Lung (tissue), 16 donors: ENCODE data around the gene TIFAB. TPM values are rescaled to one million over a fixed set of nuclear protein-coding genes. Genes with fewer than 3 reads are reported as not detected.
"Not testable (repeated sequence)": the region's sequence is repeated elsewhere in the genome, so short reads cannot be mapped to it uniquely, and the experiment has no call there.

Experiments
- ATAC-seq: fragments of 200-7000 bp; cut with Tn5 transposase; one replicate; pipeline ENCODE4 v1.9.1; 2020; ENCODE audit warnings: moderate number of reproducible peaks; ENCODE audit not compliant: insufficient read depth, low FRiP score
- DNase-seq, 3 donors: peaks; one replicate each; pipeline ENCODE4 v3.0.0-alpha.2; 2013 to 2017
- H3K27ac ChIP-seq, 2 donors: one replicate each; pipeline ENCODE4 v1.5.1; 2013; ENCODE audit warnings: mild to moderate bottlenecking in 2 of 2, moderate library complexity in 2 of 2, control low read depth in 1 of 2, inconsistent platforms in 1 of 2, low read depth in 1 of 2, low read length in 1 of 2
- H3K27me3 ChIP-seq, 3 donors: one replicate each; pipeline ENCODE4 v1.5.1; 2013; ENCODE audit warnings: low read length in 2 of 3; ENCODE audit not compliant: control insufficient read depth in 3 of 3, insufficient read depth in 3 of 3
- H3K36me3 ChIP-seq, 4 donors: one replicate each; pipeline ENCODE4 v1.5.1; 2013; ENCODE audit warnings: low read length in 4 of 4, mild to moderate bottlenecking in 1 of 4, moderate library complexity in 1 of 4; ENCODE audit not compliant: control insufficient read depth in 4 of 4, insufficient read depth in 4 of 4
- H3K4me1 ChIP-seq, 5 donors: one replicate each; pipeline ENCODE4 v1.5.1; 2013; ENCODE audit warnings: low read length in 5 of 5, mild to moderate bottlenecking in 2 of 5, moderate library complexity in 1 of 5; ENCODE audit not compliant: control insufficient read depth in 5 of 5, insufficient read depth in 5 of 5
- H3K4me3 ChIP-seq: one replicate; pipeline ENCODE4 v1.5.1; 2013; ENCODE audit warnings: mild to moderate bottlenecking, control low read depth, moderate library complexity
- H3K9ac ChIP-seq, 2 donors: one replicate each; pipeline ENCODE4 v1.5.1; 2013; ENCODE audit warnings: low read length in 2 of 2, control low read depth in 1 of 2; ENCODE audit not compliant: insufficient read depth in 1 of 2
- H3K9me3 ChIP-seq, 4 donors: one replicate each; pipeline ENCODE4 v1.5.1; 2013; ENCODE audit warnings: low read length in 3 of 4, mild to moderate bottlenecking in 1 of 4, moderate library complexity in 1 of 4; ENCODE audit not compliant: control insufficient read depth in 4 of 4, insufficient read depth in 3 of 4
- CTCF ChIP-seq: IDR thresholded peaks from 2 replicates; pipeline ENCODE4 v1.5.1; 2012; ENCODE audit warnings: mild to moderate bottlenecking; ENCODE audit errors: control extremely low read depth, extremely low read depth
- WGBS, 2 donors: extraction: QIAGEN DNeasy Blood & Tissue Kit; methylation state at CpG; one replicate each; pipeline ENCODE4 v1.1.7; 2013; 5-methylcytosine and 5-hydroxymethylcytosine counted together
- long read RNA-seq, 5 donors: transcript quantifications; one replicate each; lab custom pipeline, GENCODE V29; 2026
- polyA plus RNA-seq, 2 donors: library from polyadenylated mRNA; stranded (reverse); fragments of 200-250 nt; gene quantifications; one replicate each; pipeline ENCODE4 v1.2.1, GENCODE V29; 2013
- total RNA-seq, 2 donors: library from RNA; depleted of rRNA in 1 of 2; stranded (reverse); fragments of >200 nt in 1 of 2; gene quantifications; one replicate each; pipeline ENCODE4 v1.2.1, GENCODE V29; 2014 to 2021
- donor health status: control.
- donor health status: control.
- donor health status: Bipolar disorder and iron deficiency.
- donor health status: healthy.
- donor health status: DM: yes; HTN: yes; CAD: no.

Gene TIFAB
- under 1 TPM; 0.15 to 0.88 TPM for total RNA-seq
- polyA plus RNA-seq = under 1 TPM; 0.31 to 0.39 TPM
- long read RNA-seq, donor 1 = 0 reads
- long read RNA-seq, donor 2 = 0 reads
- long read RNA-seq, donor 3 = 0 reads
- long read RNA-seq, donor 4 = 0 reads
- long read RNA-seq, donor 5, full-length matches to known transcripts = 1 of 1 reads
- long read RNA-seq, donor 5, partial matches to known transcripts = 0 of 1 reads
- long read RNA-seq, donor 5, other reads (novel, unspliced or antisense) = 0 of 1 reads

GRCh38 chr5:135452321-135453030, at the start of gene TIFAB:
Gene TIFAB (minus strand): TSS chr5:135452351. CDS start chr5:135449939, 2,412 bp downstream.
- H3K9ac ChIP-seq = no peak within 1 kb of the TSS

DNA sequence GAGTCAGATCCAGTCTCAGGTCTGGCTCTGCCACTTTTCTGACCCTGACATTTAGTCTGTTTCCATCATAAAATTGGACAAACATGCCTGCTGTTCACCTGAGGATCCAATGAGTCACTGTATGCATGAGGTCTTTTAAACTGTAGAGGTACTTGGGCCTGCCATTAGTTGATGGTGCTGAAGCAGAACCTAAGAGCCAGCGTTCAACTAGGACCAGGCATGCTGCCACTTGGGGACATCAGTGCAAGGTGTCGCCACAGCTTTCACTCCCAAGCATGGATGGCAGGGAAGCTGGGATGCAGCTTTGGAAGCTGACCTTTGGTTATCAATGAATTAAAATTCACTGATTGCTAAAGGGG, 46.5 kb upstream of the TIFAB start:
- 75 to 89% methylated on average over 2 of the region's 2 CpGs for WGBS, 2 donors

More at GRCh38 chr5:135452321-135453030, at the start of gene TIFAB:
- H3K36me3 ChIP-seq = no peaks in the 10 kb centered on the region
- no peak for TF ChIP-seq CTCF
- H3K4me1 ChIP-seq = peaks cover 0 to 10% (median 6%) of the 10 kb centered on the region in 5 donors
- ATAC-seq = no peak
- no peak within 1 kb of the TSS for H3K27ac ChIP-seq
- no peak within 1 kb of the TSS for H3K4me3 ChIP-seq
- WGBS, 2 donors = 81 to 85% methylated on average over 10 of the region's 10 CpGs
- peaks cover 0 to 3% (median 0%) of the 10 kb centered on the region in 4 donors for H3K9me3 ChIP-seq
- peaks cover 0 to 7% (median 0%) of the 10 kb centered on the region in 3 donors for H3K27me3 ChIP-seq
- DNase-seq = no peak

GRCh38 chr5:135497971-135498636, 46.0 kb upstream of the TIFAB start:
- DNase-seq = no peak
- peaks cover 2 to 23% (median 2%) of the 10 kb centered on the region in 3 donors for H3K27me3 ChIP-seq
- no peak overlapping the region for H3K9ac ChIP-seq
- H3K4me3 ChIP-seq = no peak overlapping the region
- H3K36me3 ChIP-seq = no peaks in the 10 kb centered on the region
- TF ChIP-seq CTCF = no peak
- H3K27ac ChIP-seq = no peak overlapping the region
- no peak for ATAC-seq
- no peaks in the 10 kb centered on the region for H3K9me3 ChIP-seq
- 75 to 81% methylated on average over 8 of the region's 8 CpGs for WGBS, 2 donors
- H3K4me1 ChIP-seq = no peaks in the 10 kb centered on the region

More for the DNA sequence above, 46.5 kb upstream of the TIFAB start:
- no peak for DNase-seq
- H3K9me3 ChIP-seq = no peaks in the 10 kb centered on the region
- no peak overlapping the region for H3K9ac ChIP-seq
- ATAC-seq = no peak
- no peak overlapping the region for H3K27ac ChIP-seq
- H3K27me3 ChIP-seq = peaks cover 2 to 25% (median 3%) of the 10 kb centered on the region in 3 donors
- H3K4me3 ChIP-seq = no peak overlapping the region
- no peaks in the 10 kb centered on the region for H3K36me3 ChIP-seq
- H3K4me1 ChIP-seq = no peaks in the 10 kb centered on the region
- no peak for TF ChIP-seq CTCF

DNA sequence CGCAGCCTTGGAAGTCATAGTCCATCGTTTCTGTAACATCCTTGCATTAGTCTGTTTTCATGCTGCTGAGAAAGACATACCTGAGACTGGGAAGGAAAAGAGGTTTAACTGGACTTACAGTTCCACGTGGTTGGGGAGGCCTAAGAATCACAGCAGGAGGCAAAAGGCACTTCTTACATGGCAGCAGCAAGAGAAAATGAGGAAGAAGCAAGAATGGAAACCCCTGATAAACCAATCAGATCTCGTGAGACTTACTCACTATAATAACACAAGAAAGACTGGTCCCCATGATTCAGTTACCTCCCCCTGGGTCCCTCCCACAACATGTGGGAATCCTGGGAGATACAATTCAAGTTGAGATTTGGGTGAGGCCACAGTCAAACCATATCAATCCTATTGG, 43.4 kb upstream of the TIFAB start:
- H3K27ac ChIP-seq, DNase-seq, H3K36me3 ChIP-seq, H3K4me1 ChIP-seq, H3K9ac ChIP-seq, H3K4me3 ChIP-seq, H3K9me3 ChIP-seq, ATAC-seq: not testable (repeated sequence)
- peaks cover 0 to 38% (median 16%) of the 10 kb centered on the region in 3 donors for H3K27me3 ChIP-seq
- WGBS, 2 donors = 76 to 81% methylated on average over 4 of the region's 4 CpGs
